Measurements from ENCODE around the gene RTCA.
"Not testable (repeated sequence)": the region's sequence is repeated elsewhere in the genome, so short reads cannot be mapped to it uniquely, and the experiment has no call there.

The RTCA gene

DNA sequence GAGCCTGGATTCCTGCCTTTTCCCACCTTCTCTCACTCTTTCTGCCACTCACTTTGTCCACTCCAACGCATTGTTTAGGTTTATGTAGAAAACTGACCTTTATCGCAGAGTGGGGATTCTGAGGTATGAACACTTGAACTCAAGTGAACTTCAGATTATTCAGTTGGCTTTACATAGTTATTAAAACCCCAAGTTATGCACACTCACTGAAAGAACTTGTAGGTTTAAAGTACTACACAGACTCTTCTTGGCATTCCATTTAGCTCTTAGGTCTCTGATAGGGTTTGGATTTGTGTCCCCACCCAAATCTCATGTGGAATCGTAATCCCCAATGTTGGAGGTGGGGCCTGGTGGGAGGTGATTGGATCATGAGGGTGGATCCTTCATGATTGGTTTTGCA lies 39.9 kb downstream of the RTCA start:
- in situ Hi-C loops (cut with HindIII; ENCODE audit: low sequenced_read_pairs), result no loop called here

DNA sequence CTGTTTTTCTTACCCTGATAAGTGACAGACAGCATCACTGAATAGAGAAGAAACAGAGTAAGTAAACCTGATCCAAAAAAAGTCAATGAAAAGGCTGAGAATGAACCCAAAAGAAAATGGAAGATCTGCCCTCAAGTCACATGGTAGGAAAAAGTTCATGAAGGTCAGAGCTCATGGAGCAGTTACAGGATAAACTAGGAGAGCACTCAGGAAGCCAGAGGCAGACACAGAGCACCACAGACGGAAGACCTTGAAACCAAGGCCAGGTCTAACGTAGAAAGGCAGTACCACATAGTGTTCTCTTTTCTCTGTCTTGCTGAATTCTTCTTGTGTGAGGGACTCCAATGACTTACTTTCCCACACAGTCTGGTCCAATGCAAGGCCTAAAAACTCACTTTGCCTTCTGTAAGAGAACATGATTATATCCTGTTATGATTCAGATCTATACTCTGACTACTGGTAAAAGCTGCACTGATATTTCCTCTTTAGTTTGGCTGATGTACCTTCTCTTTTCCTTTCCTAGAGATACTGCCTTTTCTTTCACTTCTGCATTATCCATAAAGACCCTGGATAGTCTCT lies 40.8 kb downstream of the RTCA start:
- in situ Hi-C loops (cut with HindIII; ENCODE audit: low sequenced_read_pairs), result no loop called here

DNA sequence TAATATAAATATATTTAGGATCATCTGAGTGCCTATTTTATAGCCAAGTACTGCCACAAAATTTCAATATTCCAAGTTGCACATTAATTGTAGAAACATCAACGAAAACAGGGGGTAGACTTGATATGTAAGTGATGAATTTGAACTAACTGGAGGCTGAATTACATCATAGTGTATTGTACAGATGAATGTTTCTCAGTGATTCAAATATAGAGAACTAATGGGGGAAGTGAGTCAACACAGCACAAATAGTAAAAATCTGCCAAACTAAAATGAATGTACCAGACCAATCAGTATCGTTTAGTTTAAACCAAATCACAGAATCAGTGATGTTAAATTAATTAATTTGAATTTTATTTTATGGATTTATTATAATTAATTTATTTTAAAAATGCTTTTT lies 42.8 kb downstream of the RTCA start:
- in situ Hi-C loops (cut with HindIII; ENCODE audit: low sequenced_read_pairs), result no loop called here

DNA sequence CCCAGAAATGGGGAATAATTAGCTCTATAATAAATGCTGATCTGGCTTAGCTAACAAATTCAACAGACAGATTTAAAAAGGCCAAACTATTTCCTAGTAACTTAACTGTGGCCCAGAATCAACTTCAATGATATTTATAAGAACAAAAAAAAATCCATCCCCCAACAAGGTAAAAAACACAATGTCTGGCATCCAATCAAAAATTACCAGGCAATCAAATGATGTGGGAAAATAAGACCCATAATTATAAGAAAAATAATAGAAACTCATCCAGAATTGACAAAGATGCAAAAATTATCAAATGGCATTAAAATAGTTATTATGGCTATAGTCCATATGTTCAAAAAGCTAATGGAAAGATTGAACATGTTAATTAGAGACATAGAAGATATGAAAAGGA lies 43.8 kb downstream of the RTCA start:
- in situ Hi-C loops (cut with HindIII; ENCODE audit: low sequenced_read_pairs), result no loop called here

DNA sequence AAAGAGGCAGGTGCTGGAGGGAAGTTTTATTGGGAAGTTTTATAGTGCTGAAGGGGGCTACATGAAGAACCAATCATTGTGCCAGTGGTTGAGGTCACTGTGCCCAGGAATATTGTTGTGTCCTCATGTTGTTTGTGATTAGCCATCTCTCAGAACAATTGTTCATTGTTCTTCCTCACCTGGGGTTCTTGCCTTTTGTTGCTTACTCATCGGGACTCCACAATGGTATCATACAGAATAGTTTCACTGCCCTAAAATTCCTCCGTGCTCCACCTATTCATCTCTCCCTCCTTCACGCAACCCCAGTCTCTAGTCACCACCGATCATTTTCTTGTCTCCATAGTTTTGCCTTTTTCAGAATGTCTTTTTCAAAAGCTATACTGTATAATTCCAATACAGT lies 47.4 kb downstream of the RTCA start:
- in situ Hi-C loops (cut with HindIII; ENCODE audit: low sequenced_read_pairs), result no loop called here

DNA sequence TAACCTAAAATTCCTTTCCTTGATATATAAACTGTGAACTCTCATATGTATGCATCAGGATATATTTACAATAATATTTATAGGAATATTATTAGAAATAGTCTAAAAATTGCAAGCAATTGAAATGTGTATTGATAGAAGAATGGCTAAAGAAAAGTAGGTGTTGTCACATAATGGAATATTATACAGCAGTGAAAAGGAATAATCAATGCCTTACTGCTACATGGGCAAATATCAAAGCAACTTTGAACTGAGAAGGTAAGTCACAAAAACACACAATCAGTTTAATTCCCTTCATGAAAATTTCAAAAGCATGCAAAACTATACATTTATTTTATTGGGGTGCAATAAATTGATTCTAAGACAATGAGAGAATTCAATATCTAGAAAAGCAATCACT lies 50.6 kb downstream of the RTCA start:
- in situ Hi-C loops (cut with HindIII; ENCODE audit: low sequenced_read_pairs), result no loop called here

DNA sequence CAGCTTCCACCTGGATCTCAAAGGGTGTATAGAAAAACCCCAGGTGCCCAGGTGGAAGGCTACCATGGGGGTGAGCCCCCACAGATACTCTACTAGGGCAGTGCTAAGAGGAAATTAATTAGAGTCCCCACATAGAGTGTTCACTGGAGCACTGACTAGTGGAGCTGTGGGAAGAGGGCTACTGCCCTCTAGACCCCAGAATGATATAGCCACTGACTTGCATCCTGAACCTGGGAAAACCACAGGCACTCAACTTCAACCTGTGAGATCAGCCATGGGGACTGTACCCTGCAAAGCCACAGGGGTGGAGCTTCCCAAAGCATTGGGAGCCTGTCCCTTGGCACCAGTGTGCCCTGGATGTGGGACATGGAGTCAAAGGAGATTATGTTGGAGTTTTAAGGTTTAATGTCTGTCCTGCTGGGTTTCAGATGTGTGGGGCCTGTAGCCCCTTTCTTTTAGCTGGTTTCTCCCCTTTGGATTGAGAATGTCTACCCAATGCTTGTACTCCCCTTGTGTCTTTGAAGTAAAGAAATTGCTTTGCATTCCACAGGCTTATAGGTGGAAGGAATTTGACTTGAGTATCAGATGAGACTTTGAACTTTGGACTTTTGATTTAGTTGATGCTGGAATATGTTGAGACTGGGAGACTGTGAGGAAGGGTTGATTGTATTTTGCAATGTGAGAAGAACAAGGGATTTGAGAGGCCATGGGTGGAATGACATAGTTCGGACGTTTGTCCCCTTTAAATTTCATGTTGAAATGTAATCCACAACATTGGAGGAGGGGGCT lies 54.5 kb downstream of the RTCA start:
- in situ Hi-C loops (cut with HindIII; ENCODE audit: low sequenced_read_pairs), result no loop called here

DNA sequence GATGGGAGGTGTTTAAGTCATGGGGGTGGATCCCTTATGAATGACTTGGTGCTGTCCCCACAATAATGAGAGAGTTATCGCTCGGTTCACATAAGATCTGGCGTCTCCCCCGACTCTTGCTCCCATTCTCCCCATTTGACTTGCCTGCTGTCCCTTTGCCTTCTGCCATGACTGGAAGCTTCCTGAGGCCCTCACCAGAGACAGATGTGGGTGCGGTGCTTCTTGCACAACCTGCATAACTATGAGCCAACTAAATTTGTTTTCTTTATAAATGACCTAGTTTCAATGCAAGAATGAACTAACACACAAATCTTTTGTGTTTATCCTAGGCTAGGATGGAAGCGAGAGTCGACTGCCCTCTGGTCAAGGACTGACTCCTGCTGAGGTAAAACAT lies 55.1 kb downstream of the RTCA start:
- in situ Hi-C loops (cut with HindIII; ENCODE audit: low sequenced_read_pairs), result no loop called here

DNA sequence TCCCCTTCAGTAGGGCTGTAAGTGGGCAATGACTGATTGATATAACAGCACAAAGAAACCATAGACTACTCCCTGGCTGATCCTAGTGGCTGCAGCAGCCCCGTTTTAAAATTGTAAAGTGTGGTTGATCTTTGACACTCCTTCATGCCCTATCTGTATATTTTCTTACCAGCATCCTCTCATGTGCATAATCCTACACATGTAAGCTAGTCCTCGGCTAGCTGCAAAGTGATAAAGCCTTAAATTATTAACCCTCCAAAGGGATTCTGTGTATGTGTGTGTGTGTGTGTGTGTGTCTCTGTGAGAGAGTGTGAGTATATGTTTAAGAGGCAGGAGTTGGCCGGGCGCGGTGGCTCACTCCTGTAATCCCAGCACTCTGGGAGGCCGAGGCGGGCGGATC lies 55.5 kb downstream of the RTCA start:
- in situ Hi-C loops (cut with HindIII; ENCODE audit: low sequenced_read_pairs), result no loop called here

DNA sequence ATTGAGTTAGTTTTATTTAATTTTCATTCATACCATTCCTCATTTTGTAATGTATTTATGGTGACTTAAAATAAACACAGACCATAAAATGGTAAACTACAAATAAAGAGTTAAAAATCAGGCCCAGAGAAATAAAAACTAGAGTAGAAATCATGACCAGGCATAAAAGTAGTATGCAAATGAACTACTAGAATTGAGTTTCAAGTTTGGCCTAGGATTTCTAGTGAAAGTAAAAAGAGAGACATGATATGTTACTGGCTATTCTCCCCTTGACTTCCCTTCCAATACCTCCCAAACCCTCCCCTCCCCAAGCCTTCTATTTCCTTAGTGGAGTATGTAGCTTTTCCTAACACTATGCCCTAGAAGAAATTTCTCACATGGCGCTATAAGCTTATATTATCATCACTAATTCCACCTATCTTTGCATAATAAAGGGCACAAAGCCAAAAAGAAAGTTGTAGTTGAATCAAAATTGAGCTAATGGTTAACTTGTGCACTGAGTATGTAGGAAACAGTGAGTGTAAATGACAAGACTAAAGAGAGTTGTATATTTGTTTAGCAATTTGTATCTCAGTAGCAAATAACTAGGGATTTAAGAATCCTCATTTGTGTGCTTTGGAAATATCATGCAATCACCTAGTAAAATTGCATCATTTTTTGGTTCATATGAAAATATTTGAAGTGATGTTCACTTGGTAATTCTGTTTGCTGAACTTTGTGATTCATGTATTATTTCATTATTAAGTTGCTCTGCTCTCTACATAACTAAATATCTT lies 56.6 kb downstream of the RTCA start:
- in situ Hi-C loops (cut with HindIII; ENCODE audit: low sequenced_read_pairs), result no loop called here

DNA sequence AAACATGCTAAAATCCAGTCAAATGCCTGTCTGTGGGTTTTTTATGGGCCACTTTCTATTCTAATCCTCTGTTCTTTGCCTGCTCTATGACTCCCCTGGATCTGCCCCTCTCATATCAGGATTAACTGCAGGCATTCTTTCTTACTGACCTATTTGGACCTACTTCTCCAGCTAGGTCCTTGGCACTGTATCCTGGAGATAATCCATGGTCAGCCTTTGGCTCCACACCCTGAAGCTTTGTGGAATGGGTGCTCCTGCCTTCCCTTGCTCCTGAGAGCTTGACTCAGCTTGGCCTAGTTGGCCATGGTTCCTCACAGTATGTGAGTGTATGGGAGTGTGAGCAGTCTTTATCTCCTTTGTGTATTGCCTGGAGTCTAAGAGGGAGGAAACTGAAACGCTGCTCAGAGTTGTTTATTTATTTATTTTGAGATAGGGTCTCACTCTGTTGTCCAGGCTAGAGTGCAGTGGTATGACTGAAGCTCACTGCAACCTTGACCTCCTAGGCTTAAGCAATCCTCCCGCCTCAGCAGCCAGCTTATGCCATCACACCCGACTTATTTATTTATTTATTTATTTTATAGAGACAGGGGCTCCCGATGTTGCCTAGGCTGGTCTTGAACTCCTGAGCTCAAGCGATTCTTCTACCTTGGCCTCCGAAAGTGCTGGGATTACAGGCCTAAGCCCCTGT lies 57.5 kb downstream of the RTCA start:
- in situ Hi-C loops (cut with HindIII; ENCODE audit: low sequenced_read_pairs), result no loop called here

DNA sequence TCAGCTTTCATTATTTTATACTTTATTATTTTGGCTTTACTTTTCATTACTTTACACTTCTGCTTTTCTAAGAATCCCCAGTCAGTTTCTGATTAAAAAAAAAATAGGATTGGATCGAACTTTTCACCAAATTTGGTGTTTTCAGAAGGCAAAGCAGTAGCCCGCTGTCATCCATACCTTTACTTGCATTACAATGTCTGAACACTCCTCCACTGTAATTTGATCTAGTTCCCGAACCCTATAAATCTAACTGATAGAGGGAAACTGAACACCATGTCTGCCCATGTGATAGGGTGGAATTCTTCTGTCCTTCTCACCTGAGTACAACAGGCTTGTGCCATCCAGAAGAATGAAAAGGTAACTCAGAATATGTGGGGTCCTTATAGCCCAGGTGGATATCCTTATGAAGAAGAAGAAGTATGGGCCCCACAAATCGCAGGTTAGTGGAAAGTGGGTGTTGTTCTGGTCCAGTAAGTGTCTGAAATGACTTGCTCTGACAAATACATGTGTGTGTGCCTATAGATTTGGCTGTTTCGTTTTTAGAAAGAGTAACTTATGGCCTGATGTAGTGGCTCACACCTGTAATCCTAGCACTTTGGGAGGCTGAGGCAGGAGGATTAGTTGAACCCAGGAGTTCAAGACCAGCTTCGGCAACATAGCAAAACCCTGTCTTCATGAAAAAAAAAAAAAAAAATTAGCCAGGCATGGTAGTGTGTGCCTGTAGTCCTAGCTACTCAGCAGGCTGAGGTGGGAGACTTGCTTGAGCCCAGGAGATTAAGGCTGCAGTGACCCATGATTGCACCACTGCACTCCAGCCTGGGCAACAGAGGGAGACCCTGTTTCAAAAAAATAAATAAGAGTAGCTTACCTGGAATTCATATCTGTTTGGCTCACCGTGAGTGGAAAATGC lies 59.7 kb downstream of the RTCA start:
- in situ Hi-C loops (cut with HindIII; ENCODE audit: low sequenced_read_pairs), result no loop called here

DNA sequence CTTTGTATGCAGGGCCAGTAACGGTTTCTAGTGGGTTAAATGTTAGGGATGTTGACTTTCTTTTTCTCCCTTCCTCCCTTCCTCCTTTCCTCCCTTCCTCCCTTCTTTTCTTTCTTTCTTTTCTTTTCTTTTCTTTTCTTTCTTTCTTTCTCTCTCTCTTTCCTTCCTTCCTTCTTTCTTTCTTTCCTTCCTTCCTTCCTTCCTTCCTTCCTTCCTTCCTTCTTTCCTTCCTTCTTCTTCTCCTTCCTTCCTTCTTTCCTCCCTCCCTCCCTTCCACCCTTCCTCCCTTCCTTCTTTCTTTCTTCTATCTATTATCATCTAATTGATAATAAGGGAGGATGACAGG lies 60.3 kb downstream of the RTCA start:
- in situ Hi-C loops (cut with HindIII; ENCODE audit: low sequenced_read_pairs), result not testable (repeated sequence)

DNA sequence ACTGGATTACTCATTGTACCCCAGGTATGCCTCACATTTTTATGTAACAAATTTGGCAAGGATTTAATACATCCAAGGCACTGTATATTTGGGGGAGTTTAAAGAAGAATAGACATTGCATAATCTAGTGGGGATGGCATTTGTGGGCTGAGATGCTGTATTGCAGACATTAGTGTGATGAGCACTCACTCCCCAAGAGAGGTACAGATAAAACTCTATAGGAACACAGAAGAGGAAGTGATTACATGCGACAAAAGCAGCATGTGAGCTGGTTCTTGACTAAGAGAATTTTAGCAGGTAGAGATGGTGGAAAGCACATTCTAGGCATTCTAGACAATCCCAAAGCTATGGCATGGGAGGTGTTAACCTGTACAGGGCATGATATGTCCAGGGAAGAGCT lies 62.1 kb downstream of the RTCA start:
- in situ Hi-C loops (cut with HindIII; ENCODE audit: low sequenced_read_pairs), result no loop called here

DNA sequence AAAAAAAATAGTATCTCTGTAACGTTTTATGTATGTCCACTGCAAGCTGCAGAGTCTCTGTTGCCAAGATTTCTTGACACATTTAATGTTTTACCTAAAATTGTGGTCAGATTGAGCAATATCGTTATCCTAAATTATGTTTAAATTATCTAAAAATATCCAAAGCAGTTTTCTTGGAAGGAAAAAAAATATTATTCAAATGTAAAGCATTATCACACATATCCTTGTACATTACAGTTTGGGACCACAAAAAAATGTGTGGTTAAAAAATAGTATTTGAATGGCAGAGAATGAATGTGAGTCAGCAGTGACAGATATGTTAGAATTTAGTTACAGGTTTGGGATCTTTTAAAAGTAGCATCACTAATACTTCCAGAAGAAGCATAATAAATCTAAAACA lies 65.1 kb downstream of the RTCA start:
- in situ Hi-C loops (cut with HindIII; ENCODE audit: low sequenced_read_pairs), result not testable (repeated sequence)

DNA sequence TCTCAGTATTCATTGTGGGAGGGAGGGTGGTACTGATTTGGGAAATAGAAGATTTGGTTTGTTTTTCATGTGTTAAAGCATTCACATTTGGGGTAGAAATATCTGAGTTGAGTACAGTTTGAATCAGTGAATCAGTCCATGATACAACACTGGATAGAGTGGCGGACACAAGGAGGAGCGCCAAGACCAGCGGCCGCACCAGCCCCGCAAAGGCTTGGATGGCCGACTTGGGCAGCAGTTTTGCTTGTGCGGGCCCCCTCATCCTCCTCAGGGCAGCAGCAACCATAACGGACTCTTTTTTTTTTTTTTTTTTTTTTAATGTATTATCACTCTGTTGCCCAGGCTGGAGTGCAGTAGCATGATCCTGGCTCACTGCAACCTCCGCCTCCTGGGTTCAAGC lies 66.3 kb downstream of the RTCA start:
- in situ Hi-C loops (cut with HindIII; ENCODE audit: low sequenced_read_pairs), result no loop called here

DNA sequence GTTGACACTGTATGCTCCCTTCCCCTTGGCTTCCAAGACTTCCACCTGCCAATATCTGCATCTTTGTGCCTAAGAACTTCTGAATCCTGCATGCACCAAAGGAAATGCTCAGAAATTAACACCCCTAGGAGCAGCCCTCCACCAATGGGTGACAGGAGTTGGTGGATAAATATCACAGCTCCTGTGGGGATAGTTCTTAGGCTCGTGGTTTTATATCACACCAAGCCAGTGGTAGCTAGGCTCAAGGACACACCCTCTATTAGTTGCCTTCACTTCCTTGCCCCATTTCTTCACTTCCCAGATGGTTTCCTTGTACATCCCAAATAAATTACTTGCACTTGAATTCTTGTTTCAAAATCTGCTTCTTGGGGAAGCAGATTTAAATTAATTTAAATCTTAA lies 69.4 kb downstream of the RTCA start:
- in situ Hi-C loops (cut with HindIII; ENCODE audit: low sequenced_read_pairs), result no loop called here

DNA sequence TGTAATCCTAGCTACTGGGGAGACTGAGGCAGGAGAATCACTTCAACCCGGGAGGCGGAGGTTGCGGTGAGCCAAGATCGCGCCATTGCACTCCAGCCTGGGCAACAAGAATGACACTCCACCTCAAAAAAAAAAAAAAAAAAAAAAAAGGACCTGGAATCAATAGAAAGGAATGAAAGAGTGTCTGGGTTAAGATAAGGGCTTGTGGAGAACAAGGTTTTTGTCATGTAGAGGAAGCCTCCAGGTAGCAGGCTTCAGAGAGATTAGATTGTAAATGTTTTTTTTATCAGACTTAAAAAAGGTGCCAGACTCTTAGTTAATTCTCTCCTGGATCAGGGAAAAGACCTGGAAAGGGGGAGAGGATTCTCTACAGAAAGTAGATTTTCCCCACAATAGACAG lies 71.9 kb downstream of the RTCA start:
- in situ Hi-C loops (cut with HindIII; ENCODE audit: low sequenced_read_pairs), result not testable (repeated sequence)

DNA sequence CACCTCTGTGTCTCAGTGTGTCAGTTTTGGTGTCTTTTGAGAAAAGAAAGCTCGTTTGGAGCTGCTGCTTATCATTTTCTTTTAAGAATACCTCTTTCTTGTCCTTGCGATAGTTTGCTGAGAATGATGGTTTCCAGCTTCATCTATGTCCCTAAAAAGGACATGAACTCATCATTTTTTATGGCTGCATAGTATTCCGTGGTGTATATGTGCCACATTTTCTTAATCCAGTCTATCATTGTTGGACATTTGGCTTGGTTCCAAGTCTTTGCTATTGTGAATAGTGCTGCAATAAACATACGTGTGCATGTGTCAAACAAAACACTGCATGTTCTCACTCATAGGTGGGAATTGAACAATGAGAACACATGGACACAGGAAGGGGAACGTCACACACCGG lies 73.7 kb downstream of the RTCA start:
- in situ Hi-C loops (cut with HindIII; ENCODE audit: low sequenced_read_pairs), result not testable (repeated sequence)

DNA sequence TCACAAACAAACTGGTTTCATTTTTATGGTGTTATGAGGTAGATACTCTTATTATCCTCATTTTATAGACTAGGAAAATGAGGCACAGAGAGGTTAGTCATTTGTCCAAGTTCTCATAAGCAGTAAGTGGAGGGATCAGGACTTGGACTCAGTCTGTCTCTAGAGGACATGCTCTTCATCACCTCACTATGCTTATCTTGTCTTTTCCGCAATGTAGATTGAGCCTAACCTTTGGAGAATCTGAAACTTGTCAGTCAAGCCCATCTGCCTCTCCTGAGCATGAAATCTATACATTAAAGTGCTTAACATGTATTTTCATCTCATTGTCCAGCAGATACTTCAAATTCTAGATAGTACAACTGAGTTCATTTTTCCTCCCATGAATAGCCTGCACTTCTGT lies 74.5 kb downstream of the RTCA start:
- in situ Hi-C loops (cut with HindIII; ENCODE audit: low sequenced_read_pairs), result no loop called here

DNA sequence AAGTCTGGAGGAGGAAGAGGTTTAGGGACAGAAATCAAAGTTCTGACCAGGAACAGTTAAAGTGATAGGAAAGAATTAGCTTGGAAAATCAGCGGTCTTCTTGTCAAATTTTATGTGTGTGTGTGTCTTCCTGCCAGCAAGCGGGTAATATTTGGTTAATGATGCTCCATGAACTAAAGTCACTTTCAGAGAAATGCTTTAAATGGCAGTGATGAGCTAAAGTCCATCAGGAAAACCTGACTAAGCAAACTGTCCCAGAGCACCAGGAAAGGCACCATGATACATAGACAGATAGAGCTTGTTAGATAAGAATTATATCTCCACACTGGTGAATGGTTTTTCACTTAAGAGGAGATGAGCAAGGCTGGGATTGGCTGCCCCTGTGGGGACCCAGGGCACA lies 76.3 kb downstream of the RTCA start:
- in situ Hi-C loops (cut with HindIII; ENCODE audit: low sequenced_read_pairs), result no loop called here

All from endothelial cell of hepatic sinusoid (primary cell).